Stimulated activated naive CD8-positive, alpha-beta T cell treated with anti-CD3 and anti-CD28 coated beads, Interleukin-15, amount 100 ng/mL, for 72 hours (primary cell): ENCODE data around the gene C11orf52.

Source experiments
- ATAC-seq: fragments of 150-1000 bp; cut with Tn5 transposase; 2 replicates; pipeline ENCODE4 v1.10.0; 2021; ENCODE audit warnings: mild to moderate bottlenecking, moderate library complexity
- DNase-seq, 2 donors: peaks; one replicate each; pipeline ENCODE4 v3.0.0; 2021 to 2022
- H3K27ac Mint-ChIP-seq, 2 donors: one replicate each; pipeline ENCODE4 v1.8.0; 2022; ENCODE audit warnings: mild to moderate bottlenecking in 2 of 2, mixed read lengths in 2 of 2, moderate library complexity in 2 of 2
- H3K27me3 Mint-ChIP-seq: one replicate; pipeline ENCODE4 v1.8.0; 2022; ENCODE audit warnings: mixed read lengths
- H3K4me1 Mint-ChIP-seq: one replicate; pipeline ENCODE4 v1.8.0; 2022; ENCODE audit warnings: mild to moderate bottlenecking, mixed read lengths
- H3K4me3 Mint-ChIP-seq, 2 donors: one replicate each; pipeline ENCODE4 v1.8.0; 2022; ENCODE audit warnings: mild to moderate bottlenecking in 2 of 2, mixed read lengths in 2 of 2, moderate library complexity in 1 of 2
- H3K9me3 Mint-ChIP-seq, 2 donors: one replicate each; pipeline ENCODE4 v1.8.0; 2022; ENCODE audit warnings: mixed read lengths in 2 of 2

The C11orf52 gene

GRCh38 chr11:111969344-111969743 lies 50.6 kb downstream of the C11orf52 start:
- no peak overlapping the region for H3K4me3 Mint-ChIP-seq
- no peak overlapping the region for H3K27ac Mint-ChIP-seq
- no peaks in the 10 kb centered on the region for H3K27me3 Mint-ChIP-seq
- H3K9me3 Mint-ChIP-seq: no peaks in the 10 kb centered on the region
- no peak for ATAC-seq
- DNase-seq: no peak
- no peaks in the 10 kb centered on the region for H3K4me1 Mint-ChIP-seq

GRCh38 chr11:111974446-111974845 lies 55.7 kb downstream of the C11orf52 start:
- no peaks in the 10 kb centered on the region for H3K9me3 Mint-ChIP-seq
- peaks cover 14% of the 10 kb centered on the region for H3K4me1 Mint-ChIP-seq
- DNase-seq (no peak), ATAC-seq (no peak)
- no peak overlapping the region for H3K27ac Mint-ChIP-seq
- no peak overlapping the region for H3K4me3 Mint-ChIP-seq
- peaks cover 35% of the 10 kb centered on the region for H3K27me3 Mint-ChIP-seq

GRCh38 chr11:111975076-111975806 lies 56.5 kb downstream of the C11orf52 start:
- H3K27ac Mint-ChIP-seq: no peak overlapping the region
- no peak for ATAC-seq
- peaks cover 43% of the 10 kb centered on the region for H3K27me3 Mint-ChIP-seq
- H3K4me3 Mint-ChIP-seq: no peak overlapping the region
- H3K9me3 Mint-ChIP-seq: no peaks in the 10 kb centered on the region
- no peak for DNase-seq
- peaks cover 14% of the 10 kb centered on the region for H3K4me1 Mint-ChIP-seq

- Mint-ChIP-seq H3K9me3 (no peaks in the 10 kb centered on the region), H3K4me3 (peak overlapping the region; percentile 67 to 68), H3K4me1 (peaks cover 14% of the 10 kb centered on the region), H3K27me3 (peaks cover 44% of the 10 kb centered on the region), H3K27ac (no peak overlapping the region)
- no peak for ATAC-seq
- DNase-seq: no peak
Measured at GRCh38 chr11:111976119-111976766, 57.5 kb downstream of the C11orf52 start.
